ENCODE results near the gene TCTN1.
"Not testable (repeated sequence)": the region's sequence is repeated elsewhere in the genome, so short reads cannot be mapped to it uniquely, and the experiment has no call there.

TCTN1 gene

GRCh38 chr12:110602085-110602814 lies 11.7 kb upstream of the TCTN1 start:
- peak; percentile 48 for TF ChIP-seq CTCF (IDR thresholded peaks at IDR 0.05; ENCODE audit: insufficient read depth, low read length, poor library complexity, severe bottlenecking)
- not testable (repeated sequence) for H3K4me2 ChIP-seq (ENCODE audit: low read depth, low read length, poor library complexity, severe bottlenecking); H3K27me3 ChIP-seq (ENCODE audit: low read length); H3K79me2 ChIP-seq (ENCODE audit: insufficient read depth, low read length); H4K20me1 ChIP-seq (ENCODE audit: low read depth, low read length); H3K4me3 ChIP-seq (ENCODE audit: insufficient read depth, low read length, poor library complexity, severe bottlenecking); H3F3A ChIP-seq (ENCODE audit: insufficient read depth); H3K27ac ChIP-seq (ENCODE audit: low read depth, low read length); H3K9me3 ChIP-seq (ENCODE audit: insufficient read depth, low read length); H3K36me3 ChIP-seq (ENCODE audit: low read length); H3K9ac ChIP-seq (ENCODE audit: low read length); H3K9me2 ChIP-seq (replicated peaks; ENCODE audit: insufficient read depth, low read length)
- H2AFZ ChIP-seq (ENCODE audit: low read depth, low read length, severe bottlenecking): peak overlapping the region; percentile 62

GRCh38 chr12:110606253-110606611 lies 7.7 kb upstream of the TCTN1 start:
- H3K9ac ChIP-seq (ENCODE audit: low read length): peak overlapping the region; percentile 53
- no peaks in the 10 kb centered on the region for H3K36me3 ChIP-seq (ENCODE audit: low read length)
- H3K4me2 ChIP-seq (ENCODE audit: low read depth, low read length, poor library complexity, severe bottlenecking): peak overlapping the region; percentile 99
- H4K20me1 ChIP-seq (ENCODE audit: low read depth, low read length): no peaks in the 10 kb centered on the region
- no peaks in the 10 kb centered on the region for H3K79me2 ChIP-seq (ENCODE audit: insufficient read depth, low read length)
- peak overlapping the region; percentile 72 for H2AFZ ChIP-seq (ENCODE audit: low read depth, low read length, severe bottlenecking)
- H3F3A ChIP-seq (ENCODE audit: insufficient read depth): peaks cover 9% of the 10 kb centered on the region; the same call in 1 of the 2 replicates
- no peaks in the 10 kb centered on the region for H3K9me2 ChIP-seq (replicated peaks; ENCODE audit: insufficient read depth, low read length)
- TF ChIP-seq EZH2phosphoT487 (conservative IDR thresholded peaks at IDR 0.05; ENCODE audit: low read length): no peak
- no peak for TF ChIP-seq CTCF (IDR thresholded peaks at IDR 0.05; ENCODE audit: insufficient read depth, low read length, poor library complexity, severe bottlenecking)
- H3K27ac ChIP-seq (ENCODE audit: low read depth, low read length): peak overlapping the region; percentile 88
- no peaks in the 10 kb centered on the region for H3K27me3 ChIP-seq (ENCODE audit: low read length)
- H3K4me3 ChIP-seq (ENCODE audit: insufficient read depth, low read length, poor library complexity, severe bottlenecking): peak overlapping the region; percentile 58
- H3K9me3 ChIP-seq (ENCODE audit: insufficient read depth, low read length): no peaks in the 10 kb centered on the region

GRCh38 chr12:110613071-110613770 lies 708 bp upstream of the TCTN1 start:
- Histone ChIP-seq H3K36me3 (ENCODE audit: low read length) (no peaks in the 10 kb centered on the region), H3K9me3 (ENCODE audit: insufficient read depth, low read length) (no peaks in the 10 kb centered on the region), H3K4me3 (ENCODE audit: insufficient read depth, low read length, poor library complexity, severe bottlenecking) (peak overlapping the region; percentile 56), H3F3A (ENCODE audit: insufficient read depth) (peaks cover 17% of the 10 kb centered on the region; the same call in 1 of the 2 replicates), H3K4me2 (ENCODE audit: low read depth, low read length, poor library complexity, severe bottlenecking) (peak overlapping the region; percentile 66), H2AFZ (ENCODE audit: low read depth, low read length, severe bottlenecking) (peak overlapping the region; percentile 81), H3K27ac (ENCODE audit: low read depth, low read length) (0 out of 2 replicates have a peak overlapping the region, but pooled peaks have one; percentile 16), H3K79me2 (ENCODE audit: insufficient read depth, low read length) (no peaks in the 10 kb centered on the region), H3K9ac (ENCODE audit: low read length) (peak overlapping the region; percentile 64), H3K9me2 (replicated peaks; ENCODE audit: insufficient read depth, low read length) (no peaks in the 10 kb centered on the region), H4K20me1 (ENCODE audit: low read depth, low read length) (no peaks in the 10 kb centered on the region), H3K27me3 (ENCODE audit: low read length) (no peaks in the 10 kb centered on the region)
- TF ChIP-seq CTCF (IDR thresholded peaks at IDR 0.05; ENCODE audit: insufficient read depth, low read length, poor library complexity, severe bottlenecking): no peak
- TF ChIP-seq EZH2phosphoT487 (conservative IDR thresholded peaks at IDR 0.05; ENCODE audit: low read length): no peak
